ENCODE data around the gene OR56A5. TPM values are rescaled to one million over a fixed set of nuclear protein-coding genes. Genes with fewer than 3 reads are reported as not detected.

Gene OR56A5
- total and polyA plus RNA-seq, 3 experiments from 2014 or later, result not detected

Other genes starting within 250 kb of the OR56A5 start
- not detected for gene OR56B1, start 232.0 kb downstream of the OR56A5 start, total RNA-seq
- not detected for gene OR56B1, start 232.0 kb downstream of the OR56A5 start, polyA plus RNA-seq
- gene OR52N4, start 214.3 kb downstream of the OR56A5 start, total RNA-seq, result under 1 TPM; 0.22 to 0.48 TPM
- 0.71 TPM for gene OR52N4, start 214.3 kb downstream of the OR56A5 start, polyA plus RNA-seq
- gene OR52N5, start 185.1 kb downstream of the OR56A5 start, total RNA-seq, result not detected
- not detected for gene OR52N5, start 185.1 kb downstream of the OR56A5 start, polyA plus RNA-seq
- gene OR52N1, start 177.2 kb downstream of the OR56A5 start, total RNA-seq, result not detected
- gene OR52N1, start 177.2 kb downstream of the OR56A5 start, polyA plus RNA-seq, result not detected
- not detected for gene OR52N2, start 159.6 kb downstream of the OR56A5 start, total RNA-seq
- not detected for gene OR52N2, start 159.6 kb downstream of the OR56A5 start, polyA plus RNA-seq
- gene OR52E6, start 126.6 kb downstream of the OR56A5 start, total RNA-seq, result not detected
- gene OR52E6, start 126.6 kb downstream of the OR56A5 start, polyA plus RNA-seq, result not detected
- not detected for gene OR52E8, start 110.8 kb downstream of the OR56A5 start, total RNA-seq
- not detected for gene OR52E8, start 110.8 kb downstream of the OR56A5 start, polyA plus RNA-seq
- gene OR52E4, start 87.9 kb downstream of the OR56A5 start, total RNA-seq, result not detected
- not detected for gene OR52E4, start 87.9 kb downstream of the OR56A5 start, polyA plus RNA-seq
- gene OR52E5, start 75.3 kb downstream of the OR56A5 start, total RNA-seq, result not detected
- gene OR52E5, start 75.3 kb downstream of the OR56A5 start, polyA plus RNA-seq, result not detected
- gene OR56A3, start 26.2 kb downstream of the OR56A5 start, total RNA-seq, result not detected
- not detected for gene OR56A3, start 26.2 kb downstream of the OR56A5 start, polyA plus RNA-seq
- not detected for gene OR52L1, start 18.5 kb upstream of the OR56A5 start, total RNA-seq
- not detected for gene OR52L1, start 18.5 kb upstream of the OR56A5 start, polyA plus RNA-seq
- not detected for gene OR56A4, start 38.5 kb upstream of the OR56A5 start, total RNA-seq
- gene OR56A4, start 38.5 kb upstream of the OR56A5 start, polyA plus RNA-seq, result not detected
- gene OR56A1, start 62.3 kb upstream of the OR56A5 start, total RNA-seq, result not detected
- not detected for gene OR56A1, start 62.3 kb upstream of the OR56A5 start, polyA plus RNA-seq
- gene OR56B4, start 139.2 kb upstream of the OR56A5 start, total RNA-seq, result not detected
- gene OR56B4, start 139.2 kb upstream of the OR56A5 start, polyA plus RNA-seq, result not detected
- gene OR52B2, start 201.8 kb upstream of the OR56A5 start, total RNA-seq, result not detected
- gene OR52B2, start 201.8 kb upstream of the OR56A5 start, polyA plus RNA-seq, result not detected
- gene OR52W1, start 230.7 kb upstream of the OR56A5 start, total RNA-seq, result not detected
- not detected for gene OR52W1, start 230.7 kb upstream of the OR56A5 start, polyA plus RNA-seq
- gene C11orf42, start 237.1 kb upstream of the OR56A5 start, total RNA-seq, result not detected
- not detected for gene C11orf42, start 237.1 kb upstream of the OR56A5 start, polyA plus RNA-seq